Spinal cord (tissue), 10 donors: ENCODE measurements around the gene PEX10. TPM values are rescaled to one million over a fixed set of nuclear protein-coding genes. Genes with fewer than 3 reads are reported as not detected.

ENCODE experiments used
- DNase-seq, 6 donors: peaks; one replicate each; pipeline versions ENCODE4 v3.0.0 to v3.0.0-alpha.2; 2013 to 2015; ENCODE audit warnings: low spot score in 6 of 6, low read depth in 4 of 6
- H3K27ac ChIP-seq: one replicate; pipeline ENCODE4 v1.5.1; 2013; ENCODE audit warnings: low read depth, low read length, control low read depth
- H3K27me3 ChIP-seq: one replicate; pipeline ENCODE4 v1.6.1; 2013; ENCODE audit warnings: low read length; ENCODE audit not compliant: control insufficient read depth, insufficient read depth
- H3K36me3 ChIP-seq: one replicate; pipeline ENCODE4 v1.6.1; 2013; ENCODE audit warnings: low read length; ENCODE audit not compliant: control insufficient read depth, insufficient read depth
- H3K4me1 ChIP-seq: one replicate; pipeline ENCODE4 v1.6.1; 2013; ENCODE audit warnings: low read length; ENCODE audit not compliant: control insufficient read depth, insufficient read depth
- H3K4me3 ChIP-seq: one replicate; pipeline ENCODE4 v1.5.1; 2013; ENCODE audit warnings: low read depth, low read length, control low read depth
- H3K9me3 ChIP-seq: one replicate; pipeline ENCODE4 v1.6.1; 2013; ENCODE audit warnings: low read length; ENCODE audit not compliant: control insufficient read depth, insufficient read depth
- WGBS: methylation state at CpG from one replicate; pipeline ENCODE4 v1.1.5; 2013; ENCODE audit warnings: missing lambda C conversion rate; ENCODE audit not compliant: insufficient coverage; 5-methylcytosine and 5-hydroxymethylcytosine counted together
- polyA plus RNA-seq, 2 donors: library from polyadenylated mRNA; unstranded; fragments of 120-200 nt; gene quantifications; one replicate each; pipeline ENCODE4 v1.2.1, GENCODE V29; 2013; ENCODE audit not compliant: insufficient read length in 2 of 2
- total RNA-seq, 2 donors: library from RNA; depleted of rRNA in 1 of 2; stranded (reverse); fragments of 120-200 nt in 1 of 2; fragments of >200 nt in 1 of 2; gene quantifications; one replicate each; pipeline versions ENCODE4 v1.2.3 to v1.2.4, GENCODE V29; 2013 to 2014
- donor health status: healthy.

Gene PEX10
- total and polyA plus RNA-seq, 4 donors, result 17.7 to 36.9 (median 31.7) TPM

DNA sequence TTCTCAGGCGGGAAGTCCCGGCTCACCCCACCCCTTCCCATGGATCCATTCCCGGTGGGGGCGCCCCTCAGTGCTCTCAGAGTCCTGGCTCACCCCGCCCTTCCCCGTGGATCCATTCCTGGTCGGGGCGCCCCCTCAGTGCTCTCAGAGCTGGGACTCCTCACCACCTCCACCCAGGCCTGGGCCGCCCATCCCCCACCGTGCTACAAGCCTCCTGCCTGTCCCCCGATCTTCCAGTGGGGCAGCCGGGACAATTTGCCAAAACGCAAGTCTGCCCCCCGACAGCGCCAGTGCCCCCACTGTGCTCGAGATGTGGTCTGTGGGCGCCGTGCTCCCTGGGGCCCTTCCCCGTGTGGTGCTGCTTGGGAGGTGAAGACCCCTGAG lies 40.6 kb upstream of the PEX10 start:
- Histone ChIP-seq H3K27ac (no peak overlapping the region), H3K9me3 (no peaks in the 10 kb centered on the region), H3K4me3 (no peak overlapping the region), H3K36me3 (peaks cover 19% of the 10 kb centered on the region), H3K4me1 (peaks cover 50% of the 10 kb centered on the region), H3K27me3 (no peaks in the 10 kb centered on the region)
- WGBS, result 80% methylated on average over 15 of the region's 19 CpGs
- DNase-seq, result no peak

DNA sequence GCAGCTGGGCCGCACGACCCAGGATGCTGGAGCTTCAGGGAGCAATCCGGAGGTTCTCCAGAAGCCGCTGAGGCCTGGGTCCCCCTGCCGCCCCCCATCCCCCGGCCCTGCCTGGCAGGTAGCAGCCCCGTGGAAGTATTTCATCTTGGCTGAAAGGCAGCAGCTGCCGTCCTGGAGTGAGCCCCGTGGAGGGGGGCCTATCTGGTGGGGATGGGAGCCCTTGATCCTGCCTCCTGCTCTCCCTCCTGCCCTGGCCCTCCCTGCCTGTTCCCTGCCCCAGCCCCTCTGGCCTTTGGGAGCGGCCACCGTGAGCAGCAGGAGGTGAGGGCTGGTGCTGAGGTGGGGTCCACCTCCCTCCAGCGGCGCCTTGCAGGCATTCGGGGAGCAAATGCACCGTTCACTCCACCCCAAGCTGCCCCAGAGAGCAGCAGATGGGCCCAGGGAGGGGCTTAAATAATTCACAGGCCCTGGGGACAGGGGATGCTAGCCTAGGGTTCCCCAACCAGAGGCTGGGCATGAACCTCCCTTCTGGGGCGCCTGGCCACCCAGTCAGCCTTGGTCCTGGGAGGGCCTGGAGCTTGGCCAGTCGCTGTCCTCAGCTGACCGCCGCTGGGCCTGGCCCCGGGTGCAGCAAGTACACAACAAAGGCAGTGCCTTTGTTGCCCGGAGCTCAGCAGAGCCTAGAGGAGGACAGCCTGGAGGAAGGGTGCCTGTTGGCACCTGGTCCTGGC lies 40.0 kb upstream of the PEX10 start:
- Histone ChIP-seq H3K9me3 (no peaks in the 10 kb centered on the region), H3K4me3 (no peak overlapping the region), H3K36me3 (peaks cover 17% of the 10 kb centered on the region), H3K27me3 (no peaks in the 10 kb centered on the region), H3K27ac (no peak overlapping the region), H3K4me1 (peaks cover 56% of the 10 kb centered on the region)
- WGBS, result 51% methylated on average over 15 of the region's 21 CpGs
- no peak for DNase-seq

DNA sequence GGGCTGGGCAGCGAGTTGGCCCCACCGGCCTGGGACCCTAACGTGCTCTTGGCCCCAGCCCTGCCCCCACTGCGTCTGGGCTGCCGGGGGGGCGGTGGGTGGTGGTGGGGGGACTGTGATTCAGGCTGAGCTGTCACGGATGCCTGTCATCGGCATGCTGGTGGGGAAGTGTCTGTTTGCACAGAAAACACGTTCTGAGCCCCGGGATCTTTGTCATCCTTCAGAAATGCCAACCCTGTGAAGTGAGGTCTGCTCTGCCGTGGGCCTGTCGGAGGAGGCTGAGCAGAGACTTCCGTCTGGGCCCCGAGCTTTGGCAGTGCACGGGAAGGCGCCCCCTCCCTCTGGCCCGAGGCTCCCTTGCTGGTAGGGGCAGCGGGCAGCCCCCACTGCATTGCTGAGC lies 39.4 kb upstream of the PEX10 start:
- no peak for DNase-seq
- no peaks in the 10 kb centered on the region for H3K9me3 ChIP-seq

DNA sequence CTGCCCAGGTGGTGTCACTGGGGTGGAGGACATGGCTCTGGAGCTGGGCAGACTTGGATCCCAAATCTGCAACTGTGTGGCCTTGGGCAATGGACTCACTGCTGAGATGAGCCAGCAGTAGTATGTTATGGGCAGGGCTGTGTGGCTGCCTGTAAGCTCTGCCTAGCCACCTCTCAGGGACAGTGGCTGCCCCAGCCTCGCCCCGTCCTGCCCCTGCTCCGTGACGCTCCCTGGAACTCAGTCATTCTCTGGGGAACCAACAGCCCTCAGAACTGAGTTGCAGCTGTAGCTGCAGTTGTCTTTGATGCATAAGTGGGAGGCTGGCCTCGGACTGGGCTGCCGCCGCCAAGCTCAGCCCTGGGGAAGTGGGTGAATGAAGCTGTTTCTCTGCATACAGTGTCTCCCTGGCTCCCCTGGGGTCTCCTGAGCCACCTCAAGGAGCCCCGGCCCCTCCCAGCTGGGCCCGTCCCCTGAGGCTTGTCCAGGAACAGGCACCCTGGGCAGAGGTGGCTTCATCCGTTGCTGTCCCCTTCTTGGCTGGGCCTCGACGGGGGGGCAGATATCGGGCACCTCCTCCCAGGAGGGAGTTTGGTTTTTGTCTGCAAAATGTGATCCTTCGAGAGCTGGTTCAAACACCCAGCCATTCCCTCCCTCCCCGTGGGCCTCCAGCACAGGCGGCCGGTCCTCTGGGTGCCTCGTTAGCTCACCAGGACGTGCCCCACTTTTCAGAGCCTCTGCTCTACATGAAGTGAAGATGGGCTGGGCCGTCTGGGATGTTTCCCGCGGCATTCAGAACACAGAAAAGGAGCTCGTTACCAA lies 37.5 kb upstream of the PEX10 start:
- Histone ChIP-seq H3K9me3 (no peaks in the 10 kb centered on the region), H3K27ac (no peak overlapping the region), H3K27me3 (no peaks in the 10 kb centered on the region), H3K36me3 (peaks cover 16% of the 10 kb centered on the region), H3K4me1 (peaks cover 69% of the 10 kb centered on the region), H3K4me3 (no peak overlapping the region)
- WGBS, result 69% methylated on average over 17 of the region's 23 CpGs
- no peak for DNase-seq

More for the DNA sequence above, 39.4 kb upstream of the PEX10 start:
- H3K4me1 ChIP-seq, result peaks cover 62% of the 10 kb centered on the region
- no peak overlapping the region for H3K27ac ChIP-seq
- H3K4me3 ChIP-seq, result no peak overlapping the region
- peaks cover 18% of the 10 kb centered on the region for H3K36me3 ChIP-seq
- 39% methylated on average over 17 of the region's 18 CpGs for WGBS
- no peaks in the 10 kb centered on the region for H3K27me3 ChIP-seq

DNA sequence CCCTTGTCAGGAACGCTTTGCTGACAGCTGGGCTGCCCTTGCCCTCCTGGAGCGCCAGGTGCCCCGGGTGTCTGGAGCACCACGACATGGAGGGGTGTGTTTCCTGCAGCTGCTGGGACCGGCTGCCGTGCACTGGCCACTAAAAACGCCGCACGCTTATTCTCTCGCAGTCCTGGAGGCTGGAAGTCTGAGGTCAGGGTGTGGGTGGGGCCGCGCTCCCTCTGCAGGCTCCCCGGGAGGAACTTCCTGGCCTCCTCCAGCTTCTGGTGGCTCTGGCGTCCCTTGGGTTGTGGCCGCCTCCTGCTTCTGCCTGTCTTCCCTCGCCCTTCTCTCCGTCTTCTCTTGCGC lies 35.7 kb upstream of the PEX10 start:
- Histone ChIP-seq H3K27ac (no peak overlapping the region), H3K4me1 (peaks cover 74% of the 10 kb centered on the region), H3K36me3 (peaks cover 10% of the 10 kb centered on the region), H3K4me3 (no peak overlapping the region), H3K27me3 (peaks cover 10% of the 10 kb centered on the region), H3K9me3 (no peaks in the 10 kb centered on the region)
- WGBS, result 66% methylated on average over 15 of the region's 18 CpGs
- DNase-seq, result no peak

DNA sequence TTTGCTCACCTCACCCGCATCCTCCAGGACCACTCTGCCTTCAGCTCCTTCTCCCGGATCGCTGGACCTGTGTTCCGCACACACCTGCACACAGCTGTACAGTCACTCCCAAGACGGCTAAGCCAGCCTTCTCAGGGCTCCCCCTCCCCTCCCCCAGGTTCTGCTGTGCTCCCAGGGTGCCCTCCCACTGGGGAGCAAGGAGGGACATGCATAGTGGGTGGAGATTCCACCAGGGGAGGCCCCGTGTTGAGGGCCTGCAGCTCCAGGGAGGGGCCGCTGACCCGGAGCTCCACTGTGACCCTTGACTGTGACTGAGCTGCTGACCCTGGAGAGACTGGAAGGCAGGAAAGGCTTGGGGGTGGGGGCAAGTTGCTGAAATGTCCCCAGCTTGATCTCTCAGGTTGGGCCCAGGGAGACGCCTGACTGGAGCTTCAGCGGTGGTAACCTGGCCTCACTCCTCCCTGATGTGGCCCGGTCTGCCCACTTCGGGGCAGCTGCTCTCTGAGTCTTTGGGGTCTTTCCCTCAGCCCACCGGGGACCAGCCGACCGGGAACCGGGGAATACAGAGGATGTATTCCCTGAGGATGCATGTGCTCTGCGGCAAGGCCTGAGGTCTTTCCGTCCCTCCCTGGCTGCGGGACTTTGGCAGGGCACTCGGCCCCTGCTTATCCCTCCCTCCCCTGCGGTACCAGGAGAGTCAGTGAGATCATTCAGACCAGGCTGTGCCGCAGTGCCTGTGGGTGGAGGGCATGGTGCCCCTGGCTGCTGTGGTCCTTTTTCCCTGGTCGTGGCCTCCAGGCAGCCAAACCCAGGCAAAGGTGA lies 35.1 kb upstream of the PEX10 start:
- no peak overlapping the region for H3K4me3 ChIP-seq
- H3K27ac ChIP-seq, result peak overlapping the region; percentile 52
- WGBS, result 72% methylated on average over 20 of the region's 23 CpGs
- no peaks in the 10 kb centered on the region for H3K9me3 ChIP-seq
- H3K4me1 ChIP-seq, result peaks cover 74% of the 10 kb centered on the region
- H3K27me3 ChIP-seq, result peaks cover 16% of the 10 kb centered on the region
- DNase-seq, result no peak
- H3K36me3 ChIP-seq, result peaks cover 10% of the 10 kb centered on the region

DNA sequence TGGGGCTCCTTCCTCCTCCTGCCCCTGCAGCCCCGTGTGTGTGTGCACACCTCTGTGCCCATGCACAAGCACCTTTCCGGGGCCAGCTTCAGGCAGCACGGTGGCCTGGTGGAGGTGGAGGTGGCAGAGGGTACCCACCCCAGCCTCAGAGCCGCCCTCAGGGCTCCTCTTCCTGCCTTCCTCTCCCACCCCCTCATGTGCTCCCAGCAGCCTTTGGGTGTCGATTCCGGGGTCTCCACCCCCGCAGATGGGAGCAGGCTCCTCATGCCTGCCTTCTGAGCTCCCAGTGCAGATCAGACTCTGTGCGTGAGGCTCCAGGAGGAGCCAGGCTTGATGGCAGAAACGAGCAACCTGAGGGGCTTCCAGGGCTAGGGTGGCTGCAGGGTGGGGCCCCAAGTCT lies 34.5 kb upstream of the PEX10 start:
- peaks cover 10% of the 10 kb centered on the region for H3K36me3 ChIP-seq
- no peaks in the 10 kb centered on the region for H3K9me3 ChIP-seq
- H3K27me3 ChIP-seq, result peaks cover 20% of the 10 kb centered on the region
- no peak for DNase-seq
- H3K4me3 ChIP-seq, result no peak overlapping the region
- H3K4me1 ChIP-seq, result peaks cover 74% of the 10 kb centered on the region
- 63% methylated on average over 6 of the region's 9 CpGs for WGBS
- H3K27ac ChIP-seq, result peak overlapping the region; percentile 52

DNA sequence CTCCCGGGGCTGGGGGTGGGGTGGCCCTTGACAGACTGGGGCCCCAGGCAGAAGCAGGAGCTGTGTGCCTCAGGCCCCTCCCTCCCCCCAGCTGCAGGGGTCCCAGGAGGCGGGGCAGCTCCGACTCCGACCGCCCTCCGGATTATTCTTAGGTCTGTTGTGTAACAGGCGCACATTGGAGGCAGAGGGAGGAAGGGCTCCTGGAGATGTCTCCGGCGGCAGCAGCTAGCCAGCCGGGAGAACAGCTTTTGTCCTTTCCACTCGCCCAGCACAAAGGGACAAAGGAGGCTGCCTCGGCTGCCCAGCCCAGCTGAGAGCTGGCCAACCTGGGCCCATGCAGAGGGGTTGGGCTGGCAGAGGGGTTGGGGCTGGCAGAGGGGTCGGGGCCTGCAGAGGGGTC lies 34.0 kb upstream of the PEX10 start:
- 16% methylated on average over 11 of the region's 13 CpGs for WGBS

DNA sequence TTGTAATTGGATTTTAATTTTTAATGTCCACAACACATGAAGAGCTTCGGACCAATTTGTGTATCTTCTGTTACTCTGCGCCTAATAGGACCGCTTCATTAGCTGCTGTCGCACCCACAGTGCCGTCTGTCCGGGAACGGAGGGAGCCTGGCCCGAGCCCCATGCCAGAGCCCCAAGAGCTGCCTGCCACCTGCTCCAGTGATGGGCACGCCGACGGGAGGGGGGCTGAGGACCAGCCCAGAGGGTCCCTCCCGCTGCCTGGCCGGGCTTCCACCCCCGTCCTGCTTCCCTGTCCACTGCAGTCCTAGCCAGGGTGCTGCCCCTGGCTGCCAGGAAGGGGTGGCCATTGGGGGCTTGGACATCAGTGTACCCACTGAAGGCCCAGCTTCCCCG lies 33.5 kb upstream of the PEX10 start:
- no peak for DNase-seq
- Histone ChIP-seq H3K27ac (peak overlapping the region; percentile 33), H3K9me3 (no peaks in the 10 kb centered on the region), H3K27me3 (peaks cover 20% of the 10 kb centered on the region), H3K4me3 (no peak overlapping the region), H3K4me1 (peaks cover 77% of the 10 kb centered on the region), H3K36me3 (peaks cover 7% of the 10 kb centered on the region)
- WGBS, result 68% methylated on average over 15 of the region's 15 CpGs

More for the DNA sequence above, 34.0 kb upstream of the PEX10 start:
- H3K9me3 ChIP-seq, result no peaks in the 10 kb centered on the region
- H3K36me3 ChIP-seq, result peaks cover 10% of the 10 kb centered on the region
- H3K27me3 ChIP-seq, result peaks cover 20% of the 10 kb centered on the region
- DNase-seq, result peak in 2 of 6 donors; percentile 74 to 78
- no peak overlapping the region for H3K4me3 ChIP-seq
- peak overlapping the region; percentile 52 for H3K27ac ChIP-seq
- peaks cover 74% of the 10 kb centered on the region for H3K4me1 ChIP-seq
